ENCODE data around the gene ARHGAP1. TPM values are rescaled to one million over a fixed set of nuclear protein-coding genes. Genes with fewer than 3 reads are reported as not detected.

Gene ARHGAP1
- total and polyA plus RNA-seq, 9 of the 15 experiments (the other 6 are each of a cell fraction or from before 2014, with no cell fraction given): 3.6 to 30.4 (median 8.2) TPM

- TF ChIP-seq SMAD1 (IDR thresholded peaks at IDR 0.05; ENCODE audit: low read depth, low read length, partially characterized antibody) (no peak), ZNF780A (CRISPR knock-in tag; IDR thresholded peaks at IDR 0.05) (no peak), CHD1 (IDR thresholded peaks at IDR 0.05; ENCODE audit: low read length) (no peak)
These were observed 61.1 kb downstream of the ARHGAP1 start (continued) for GRCh38 chr11:46639197-46639839.

- no peak for TF ChIP-seq NR4A1 (CRISPR knock-in tag; IDR thresholded peaks at IDR 0.05)
- no peak for TF ChIP-seq NR4A1 (tag; IDR thresholded peaks at IDR 0.05)
- TF ChIP-seq E4F1 (CRISPR knock-in tag; IDR thresholded peaks at IDR 0.05; ENCODE audit: borderline replicate concordance): no peak
- CTCF ChIA-PET (ENCODE audit: low intra/inter-chr PET ratio): no interaction called here
- no peak overlapping the region for H3K9ac ChIP-seq (ENCODE audit: insufficient read depth in 1 of 2, low read depth in 2 of 2, low read length in 2 of 2)
- H3K4me1 ChIP-seq (replicated peaks in 1 of 2; ENCODE audit: control insufficient read depth in 2 of 2, insufficient read depth in 2 of 2, low read length in 2 of 2): no peaks in the 10 kb centered on the region
- no peaks in the 10 kb centered on the region for H4K20me1 ChIP-seq (replicated peaks; ENCODE audit: control insufficient read depth, insufficient read depth, low read length)
- no peaks in the 10 kb centered on the region for H3K9me1 ChIP-seq (ENCODE audit: control insufficient read depth, insufficient read depth, low read length)
- H2AFZ ChIP-seq (ENCODE audit: low read depth, low read length): no peak overlapping the region
- H3K27ac ChIP-seq (ENCODE audit: extremely low read depth, low read depth, low read length): no peak overlapping the region
- H3K79me2 ChIP-seq (ENCODE audit: control insufficient read depth, insufficient read depth, low read length): no peaks in the 10 kb centered on the region
- FAIRE-seq (no peak), DNase-seq (ENCODE audit: extremely low read depth in 1 of 4, low spot score in 3 of 4) (no peak), ATAC-seq (no peak)
- 95% methylated on average over 5 of the region's 5 CpGs for WGBS (ENCODE audit: insufficient coverage, low coverage, missing lambda C conversion rate)
- in situ Hi-C loops (cut with MboI): no loop called here
- no peak overlapping the region for H3K4me3 ChIP-seq
- no TSS peak for BruUV-seq (replicated peaks)
- intact Hi-C loops (cut with micrococcal nuclease): no loop called here
- H3K27me3 ChIP-seq (ENCODE audit: control insufficient read depth in 2 of 2, insufficient read depth in 2 of 2, low read length in 2 of 2): no peaks in the 10 kb centered on the region
- no peak overlapping the region for H3K4me2 ChIP-seq (ENCODE audit: insufficient read depth, low read length)
- peaks cover 19% of the 10 kb centered on the region; the same call in 2 of the 3 replicates for H3K36me3 ChIP-seq (ENCODE audit: control insufficient read depth, insufficient read depth, low read length)
- no peaks in the 10 kb centered on the region for H3K9me3 ChIP-seq (replicated peaks; ENCODE audit: control insufficient read depth, insufficient read depth, low read depth, low read length)
- POLR2A ChIA-PET: interaction anchor here (0.6 to 0.9 kb wide), 2 partner anchors 10 to 224 kb away, joined by 3 read pairs; no protein-coding TSS in a partner anchor
These were observed 62.9 kb downstream of the ARHGAP1 start for GRCh38 chr11:46637546-46637945.
